Epithelial cell of esophagus (primary cell): ENCODE measurements around the gene USP13.
A peak's percentile ranks its signal among the peaks of the same experiment; 100 is the strongest.

Experiments used
- DNase-seq: peaks from one replicate; pipeline ENCODE4 v3.0.0; 2010; ENCODE audit warnings: low read depth
- H3K4me3 ChIP-seq: 2 replicates; pipeline ENCODE4 v1.5.1; 2011; ENCODE audit warnings: mild to moderate bottlenecking, low read length, control low read depth
- CTCF ChIP-seq: IDR thresholded peaks from 2 replicates; pipeline ENCODE4 v1.5.1; 2011; ENCODE audit warnings: low read depth, mild to moderate bottlenecking, low read length, control low read depth, inconsistent platforms; ENCODE audit not compliant: insufficient read depth; ENCODE audit errors: missing control alignments

The USP13 gene

GRCh38 chr3:179739816-179740594, 87.2 kb downstream of the USP13 start:
- no peak for TF ChIP-seq CTCF

GRCh38 chr3:179743913-179744312, 91.1 kb downstream of the USP13 start:
- no peak for DNase-seq
- no peak for TF ChIP-seq CTCF
- no peak overlapping the region for H3K4me3 ChIP-seq

More at GRCh38 chr3:179739816-179740594, 87.2 kb downstream of the USP13 start:
- DNase-seq = no peak
- no peak overlapping the region for H3K4me3 ChIP-seq

DNA sequence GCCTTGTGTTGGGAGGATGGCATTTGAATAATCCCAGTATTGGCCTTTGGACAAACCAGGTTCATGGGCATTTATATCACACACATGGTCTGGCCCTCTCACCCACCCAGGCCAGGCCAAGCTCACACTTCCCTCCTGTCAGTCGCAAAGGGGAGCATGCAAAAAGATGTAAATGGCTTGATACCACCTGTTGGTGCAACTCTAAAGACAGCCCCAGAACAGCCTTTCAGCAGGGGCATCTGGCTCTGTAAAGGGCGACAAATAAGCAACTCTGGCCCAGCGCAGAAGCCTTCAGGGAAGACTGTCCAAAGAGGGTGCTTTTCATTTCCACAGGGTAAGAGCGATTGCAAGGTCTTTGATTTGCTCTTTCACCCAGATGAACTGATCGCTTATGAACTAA, 91.8 kb downstream of the USP13 start:
- TF ChIP-seq CTCF = no peak
- no peak overlapping the region for H3K4me3 ChIP-seq
- DNase-seq = no peak

DNA sequence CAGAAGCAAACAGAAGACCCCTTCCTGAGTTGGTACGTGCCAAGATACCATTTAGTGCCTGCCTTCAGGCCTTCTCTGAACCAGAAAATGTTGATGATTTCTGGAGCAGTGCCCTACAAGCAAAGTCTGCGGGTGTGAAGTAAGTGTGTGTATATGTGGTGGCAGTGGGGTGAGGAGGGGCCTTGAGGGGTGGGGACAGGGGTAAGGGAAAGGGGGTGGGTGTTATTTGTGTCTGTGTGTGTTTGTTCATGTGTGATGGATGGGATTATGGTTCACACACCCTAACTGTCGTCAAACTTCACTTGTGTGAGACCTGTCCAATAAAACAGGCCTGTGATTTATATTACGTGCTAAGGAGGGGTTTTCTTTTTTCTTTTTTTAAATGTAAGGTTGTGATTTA, 92.2 kb downstream of the USP13 start:
- TF ChIP-seq CTCF = no peak
- no peak overlapping the region for H3K4me3 ChIP-seq
- no peak for DNase-seq

- H3K4me3 ChIP-seq = no peak overlapping the region
- no peak for DNase-seq
- TF ChIP-seq CTCF = no peak
These were observed 92.9 kb downstream of the USP13 start for GRCh38 chr3:179745716-179746115.

DNA sequence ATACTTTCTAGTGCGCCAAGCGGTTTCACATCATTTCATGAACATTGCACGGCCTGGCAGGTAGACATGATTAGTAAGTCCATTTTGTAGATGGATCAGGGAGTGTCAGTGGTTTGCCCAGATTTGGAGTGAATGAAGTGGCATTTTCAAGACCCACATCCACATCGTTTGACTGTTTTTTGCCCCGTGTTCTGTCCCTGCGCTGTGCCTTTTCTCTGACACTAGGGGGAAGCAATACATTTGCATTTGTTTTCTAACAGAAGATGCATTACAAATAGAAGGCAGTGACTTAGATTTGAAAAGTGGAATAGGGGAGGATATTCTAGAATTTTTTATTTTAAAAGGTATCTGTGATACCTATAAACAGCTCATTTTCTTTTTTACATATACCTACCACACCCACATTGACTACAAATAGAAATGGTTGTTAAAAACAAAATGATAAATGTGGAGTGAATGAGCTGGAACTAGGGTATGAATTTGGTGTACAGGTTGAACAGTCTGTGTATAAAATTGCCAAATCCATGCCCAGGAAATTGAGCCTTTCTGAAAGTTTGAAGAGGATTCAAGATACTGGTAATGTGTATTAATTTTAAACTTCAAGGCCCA, 98.0 kb downstream of the USP13 start:
- DNase-seq = peak; percentile 26
- peak; percentile 71 for TF ChIP-seq CTCF
- H3K4me3 ChIP-seq = no peak overlapping the region
